D341Med (cell line): ENCODE results near the gene SMARCD2.
"Not testable (repeated sequence)": the region's sequence is repeated elsewhere in the genome, so short reads cannot be mapped to it uniquely, and the experiment has no call there.

ENCODE experiments used
- DNase-seq: peaks from one replicate; pipeline ENCODE4 v3.0.0; 2012; ENCODE audit warnings: low spot score

Gene SMARCD2

GRCh38 chr17:63800783-63801182, 41.7 kb downstream of the SMARCD2 start:
- DNase-seq: no peak

- no peak for DNase-seq
Observed at GRCh38 chr17:63798572-63799106, 43.8 kb downstream of the SMARCD2 start.

- not testable (repeated sequence) for DNase-seq
Observed at GRCh38 chr17:63796375-63796774, 46.1 kb downstream of the SMARCD2 start.

- no peak for DNase-seq
Observed at GRCh38 chr17:63792055-63792729, 50.3 kb downstream of the SMARCD2 start.

- no peak for DNase-seq
Observed at GRCh38 chr17:63790057-63790456, 52.4 kb downstream of the SMARCD2 start.

- no peak for DNase-seq
Observed at GRCh38 chr17:63786971-63787711, 55.3 kb downstream of the SMARCD2 start.

- no peak for DNase-seq
Observed at GRCh38 chr17:63786117-63786516, 56.4 kb downstream of the SMARCD2 start.

GRCh38 chr17:63785556-63785955, 56.9 kb downstream of the SMARCD2 start:
- no peak for DNase-seq

GRCh38 chr17:63783522-63783921, 59.0 kb downstream of the SMARCD2 start:
- no peak for DNase-seq
